HG02870 (cell line): ENCODE measurements around the gene PTF1A.

Experiments used
- ATAC-seq: cut with Tn5 transposase; IDR thresholded peaks from one replicate; pipeline ENCODE4 v1.9.1; 2021; ENCODE audit warnings: mild to moderate bottlenecking, moderate library complexity; ENCODE audit not compliant: unreplicated experiment

PTF1A gene, protein sequence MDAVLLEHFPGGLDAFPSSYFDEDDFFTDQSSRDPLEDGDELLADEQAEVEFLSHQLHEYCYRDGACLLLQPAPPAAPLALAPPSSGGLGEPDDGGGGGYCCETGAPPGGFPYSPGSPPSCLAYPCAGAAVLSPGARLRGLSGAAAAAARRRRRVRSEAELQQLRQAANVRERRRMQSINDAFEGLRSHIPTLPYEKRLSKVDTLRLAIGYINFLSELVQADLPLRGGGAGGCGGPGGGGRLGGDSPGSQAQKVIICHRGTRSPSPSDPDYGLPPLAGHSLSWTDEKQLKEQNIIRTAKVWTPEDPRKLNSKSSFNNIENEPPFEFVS

DNA sequence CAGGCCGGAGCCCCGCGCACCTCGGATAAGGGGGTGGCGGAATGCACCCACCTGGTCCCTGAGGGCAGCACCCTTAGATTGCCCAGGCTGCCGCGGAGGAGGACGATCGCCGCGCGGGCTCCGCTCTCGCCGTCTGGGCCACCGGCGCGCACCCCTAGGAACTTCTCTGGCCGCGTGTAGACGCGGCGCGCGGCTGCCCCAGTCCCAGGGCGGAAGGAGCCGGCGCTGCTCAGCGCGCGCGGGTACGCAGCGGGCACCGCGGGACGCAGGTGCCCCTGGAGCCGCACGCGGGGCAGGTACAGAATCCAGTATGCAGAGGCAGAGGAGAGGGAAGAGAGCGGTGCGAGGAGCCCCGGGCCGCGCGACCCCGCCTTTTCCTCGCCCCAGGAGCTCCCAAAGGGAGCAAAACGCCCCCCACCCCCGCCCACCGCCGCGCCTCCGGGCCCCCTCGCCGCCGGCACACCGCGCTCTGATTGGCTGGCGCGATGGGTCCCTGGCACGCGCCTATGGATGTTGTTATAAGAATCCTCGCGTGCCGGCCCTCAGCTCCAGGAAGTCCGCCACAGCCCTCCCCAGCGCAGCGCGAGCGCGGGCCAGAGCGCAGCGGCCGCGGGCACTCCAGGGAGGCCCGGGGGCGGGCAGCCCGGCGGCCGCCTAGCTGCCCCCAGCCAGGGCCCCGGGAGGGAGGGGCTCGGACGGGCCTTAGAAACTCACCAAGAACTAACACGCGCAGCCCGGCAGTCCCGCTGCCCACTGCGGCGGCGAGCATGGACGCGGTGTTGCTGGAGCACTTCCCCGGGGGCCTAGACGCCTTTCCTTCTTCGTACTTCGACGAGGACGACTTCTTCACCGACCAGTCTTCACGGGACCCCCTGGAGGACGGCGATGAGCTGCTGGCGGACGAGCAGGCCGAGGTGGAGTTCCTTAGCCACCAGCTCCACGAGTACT, at the start of gene PTF1A:
PTF1A (plus strand) TSS at position 549 of the 948 bp plus-strand sequence; CDS start at position 768, 219 bp downstream.
- ATAC-seq = no peak

DNA sequence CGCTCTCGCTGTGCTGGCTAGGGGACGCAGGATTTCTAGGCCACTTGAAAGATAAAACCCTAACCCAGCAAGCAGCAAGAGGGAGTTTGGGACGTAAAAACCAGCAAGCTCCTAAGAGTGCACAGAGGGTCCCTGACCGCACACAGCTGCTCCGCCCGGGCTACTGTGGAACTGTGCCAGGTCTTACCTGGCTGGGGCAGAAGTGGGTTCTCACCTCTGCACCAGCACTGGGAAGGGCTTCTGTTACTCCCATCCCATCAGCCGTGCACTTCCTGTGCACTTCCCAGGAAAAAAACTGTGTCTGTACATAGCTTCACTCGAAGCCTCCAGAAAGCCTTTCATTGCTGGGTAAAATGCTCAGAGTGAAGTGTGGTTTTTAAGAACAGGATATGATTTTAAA, 45.9 kb upstream of the PTF1A start:
- no peak for ATAC-seq

DNA sequence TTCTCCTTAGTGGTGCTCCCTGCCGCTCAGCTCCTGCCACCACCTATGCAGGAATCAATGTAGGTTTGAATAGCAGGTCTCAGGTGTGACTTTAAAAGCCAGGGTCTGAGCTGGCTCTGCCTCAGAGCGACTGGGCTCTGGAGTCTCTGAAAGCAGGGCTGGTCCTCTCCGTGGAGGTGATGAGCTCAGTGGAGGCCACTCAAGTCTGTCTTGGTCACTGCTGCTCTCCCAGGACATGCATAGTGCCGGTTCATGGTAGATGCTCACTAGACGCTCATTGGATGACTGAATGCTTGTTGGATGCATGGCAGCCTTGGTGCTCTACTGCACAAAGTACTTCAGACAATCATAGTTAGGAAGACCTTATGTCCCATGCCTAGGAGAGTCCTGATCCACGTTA, 45.1 kb upstream of the PTF1A start:
- no peak for ATAC-seq

DNA sequence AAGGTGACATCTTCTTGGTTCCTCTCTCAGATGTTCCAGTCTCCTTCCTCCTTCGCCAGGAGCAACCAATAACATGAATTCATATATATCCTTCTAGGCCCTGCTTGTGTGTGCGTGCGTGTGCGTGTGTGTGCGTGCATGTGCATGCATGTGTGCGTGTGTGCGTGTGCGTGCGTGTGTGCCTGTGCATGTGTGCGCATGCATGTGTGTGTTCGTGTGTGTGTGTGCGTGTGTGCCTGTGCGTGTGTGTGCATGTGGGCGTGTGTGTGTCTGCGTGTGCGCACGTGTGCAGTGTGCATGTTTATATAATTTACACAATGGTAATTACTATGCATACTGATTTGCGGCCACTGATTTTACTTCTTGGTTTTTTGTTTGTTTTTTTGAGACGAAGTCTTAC, 43.9 kb upstream of the PTF1A start:
- ATAC-seq = no peak

DNA sequence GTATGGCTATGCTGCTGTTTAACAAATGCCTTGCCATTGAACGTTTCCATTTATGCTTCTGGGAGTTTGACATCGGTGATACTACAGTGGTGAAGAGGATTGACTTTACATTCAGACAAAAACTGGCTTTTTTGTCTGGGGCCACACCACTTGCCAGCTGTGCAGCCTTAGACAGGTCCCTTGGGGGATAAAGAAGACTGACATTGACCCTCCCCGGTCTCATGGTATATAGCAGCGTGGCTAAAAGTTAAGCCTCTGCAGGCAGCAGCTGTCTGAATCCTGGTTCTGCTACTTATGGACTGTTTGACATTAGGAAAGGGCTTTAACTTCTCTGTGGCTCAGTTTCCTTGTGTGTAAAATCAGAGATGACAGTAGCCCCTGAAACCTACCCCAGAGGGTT, 42.0 kb upstream of the PTF1A start:
- ATAC-seq = no peak

DNA sequence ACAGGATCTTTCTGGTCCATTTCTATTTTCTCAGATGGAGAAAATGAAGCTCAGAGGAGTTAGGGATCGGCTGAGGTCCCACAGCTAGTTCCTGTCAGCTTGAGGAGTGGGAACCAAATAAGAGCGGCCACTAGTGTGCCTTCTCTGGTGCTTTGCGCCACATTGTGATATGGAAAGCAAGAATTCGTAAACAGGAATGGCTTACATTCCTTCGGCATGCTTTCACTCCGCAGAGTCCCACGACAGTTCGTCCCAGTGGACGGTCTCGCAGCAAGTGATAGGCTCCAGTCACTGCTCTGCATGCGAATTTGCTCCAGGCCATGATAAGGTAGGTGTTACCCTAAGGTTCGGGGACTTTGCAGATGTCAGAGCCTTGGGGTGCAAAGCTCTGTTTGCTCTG, 41.5 kb upstream of the PTF1A start:
- ATAC-seq = no peak

DNA sequence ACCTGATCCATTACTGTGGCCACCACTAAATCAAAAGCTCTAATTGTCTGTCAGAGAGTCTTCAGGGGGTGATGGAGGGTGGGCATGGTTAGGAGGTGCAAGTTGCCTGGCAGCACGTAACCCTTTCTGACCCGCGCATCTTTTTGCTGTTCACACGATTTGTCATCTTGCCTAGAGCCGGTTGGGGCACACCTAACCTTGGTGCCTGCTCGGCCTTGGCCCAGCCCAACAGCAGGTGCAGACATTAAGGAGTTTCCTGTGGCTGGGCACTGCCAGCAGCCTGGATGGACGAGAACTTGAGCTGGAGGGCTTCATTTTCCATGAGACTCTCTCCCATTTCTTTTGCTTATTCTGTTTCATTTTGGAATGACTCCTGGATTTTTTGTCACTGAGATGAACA, 41.0 kb upstream of the PTF1A start:
- ATAC-seq = no peak

DNA sequence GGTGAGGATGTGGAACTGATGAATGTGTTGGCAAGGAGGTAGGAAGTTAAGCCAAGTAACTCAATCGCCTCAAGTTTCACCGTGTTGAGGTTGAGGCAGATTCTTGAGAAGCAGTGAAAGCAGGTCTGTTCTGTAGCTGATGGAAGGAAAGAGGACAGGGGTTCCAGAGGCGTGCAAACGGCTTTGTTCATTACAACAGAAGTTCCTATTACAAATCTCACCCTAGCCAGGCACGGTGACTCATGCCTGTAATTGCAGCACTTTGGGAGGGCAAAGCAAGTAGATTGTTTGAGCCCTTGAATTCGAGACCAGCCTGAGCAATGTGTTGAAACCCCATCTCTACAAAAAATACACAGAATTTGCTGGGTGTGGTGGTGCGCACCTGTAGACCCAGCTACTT, 36.9 kb upstream of the PTF1A start:
- no peak for ATAC-seq

DNA sequence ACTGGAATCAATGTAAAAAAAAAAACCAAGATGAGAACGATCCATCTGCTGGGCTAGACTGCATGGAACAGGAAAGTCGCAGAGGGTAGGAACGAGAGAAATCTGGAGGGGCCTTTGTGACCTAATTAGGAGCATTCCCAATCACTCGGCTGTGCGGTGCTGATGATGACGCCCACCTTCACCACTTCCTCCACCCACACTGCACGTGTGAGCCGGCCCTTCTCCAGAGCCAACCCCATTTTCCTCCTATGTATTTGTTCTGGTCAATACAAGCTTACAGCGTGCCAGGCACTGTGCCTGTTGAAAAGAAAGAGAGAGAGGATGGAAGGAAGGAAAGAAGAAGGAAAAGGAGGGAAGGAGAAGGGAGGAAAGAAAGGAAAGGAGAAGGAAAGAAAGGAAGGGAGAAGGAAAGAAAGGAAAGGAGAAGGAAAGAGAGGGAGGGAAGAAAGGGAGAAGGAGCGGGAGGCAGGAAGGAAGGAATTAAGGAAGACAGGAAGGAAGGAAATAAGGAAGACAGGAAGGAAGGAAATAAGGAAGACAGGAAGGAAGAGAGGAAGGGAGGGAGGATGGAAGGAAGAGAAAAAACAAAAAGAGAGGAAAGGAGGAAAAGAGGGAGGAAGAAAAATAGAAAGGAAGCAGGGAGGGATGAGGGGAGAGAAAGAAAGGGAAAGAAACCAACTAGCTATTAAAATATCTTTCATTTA, 35.5 kb upstream of the PTF1A start:
- no peak for ATAC-seq

DNA sequence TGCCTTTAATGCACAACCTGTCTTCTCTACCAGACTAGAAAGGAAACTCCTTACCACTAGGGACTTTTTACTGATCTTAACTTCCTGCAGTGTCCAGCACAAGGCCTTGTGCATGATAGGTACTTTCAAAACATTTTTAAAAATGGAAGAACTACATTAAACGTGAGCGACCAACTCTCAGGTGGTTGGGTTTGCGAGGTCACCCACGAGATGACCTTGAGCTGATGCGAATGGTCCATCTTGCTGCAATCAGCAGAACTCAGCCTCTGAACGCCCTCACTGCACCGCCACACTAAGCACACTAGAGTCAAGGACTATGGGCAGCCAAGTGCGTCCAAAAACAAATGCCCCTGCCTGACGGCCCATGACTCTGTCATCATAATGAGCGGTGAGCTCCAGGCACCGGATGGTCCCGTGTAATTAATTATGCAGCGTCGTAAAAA, 34.9 kb upstream of the PTF1A start:
- ATAC-seq = peak; percentile 53

DNA sequence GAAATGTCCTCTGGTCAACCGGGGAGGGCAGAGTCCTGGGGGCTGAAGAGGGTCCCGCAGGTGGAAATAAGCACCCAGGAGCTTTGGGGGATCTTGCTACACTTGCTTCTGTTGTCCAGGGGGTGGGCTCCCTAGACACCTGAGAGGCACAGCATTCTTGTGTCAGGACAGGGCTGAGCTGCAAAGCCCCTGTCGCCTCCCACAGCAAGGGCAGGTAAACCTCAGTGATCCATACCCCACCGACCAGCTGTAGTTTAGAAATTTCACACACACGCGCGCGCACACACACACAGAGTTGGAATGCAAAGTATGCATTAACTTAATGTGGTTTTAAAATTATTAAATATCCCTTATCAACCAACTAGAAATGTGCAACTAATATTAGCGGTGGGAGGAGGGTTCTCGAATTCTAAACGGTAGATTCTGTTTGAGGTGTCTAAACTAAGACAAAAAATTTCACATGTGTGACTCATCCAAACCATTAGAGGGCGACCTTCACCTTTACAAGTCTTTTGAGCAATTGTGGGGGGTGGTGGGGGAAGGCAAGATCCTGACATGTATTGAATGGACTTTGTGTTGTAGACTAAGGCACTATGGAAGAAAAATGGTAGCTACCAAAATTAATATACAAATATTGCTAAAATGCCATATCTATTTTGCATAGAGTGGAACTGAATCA, 34.3 kb upstream of the PTF1A start:
- peak; percentile 49 for ATAC-seq

DNA sequence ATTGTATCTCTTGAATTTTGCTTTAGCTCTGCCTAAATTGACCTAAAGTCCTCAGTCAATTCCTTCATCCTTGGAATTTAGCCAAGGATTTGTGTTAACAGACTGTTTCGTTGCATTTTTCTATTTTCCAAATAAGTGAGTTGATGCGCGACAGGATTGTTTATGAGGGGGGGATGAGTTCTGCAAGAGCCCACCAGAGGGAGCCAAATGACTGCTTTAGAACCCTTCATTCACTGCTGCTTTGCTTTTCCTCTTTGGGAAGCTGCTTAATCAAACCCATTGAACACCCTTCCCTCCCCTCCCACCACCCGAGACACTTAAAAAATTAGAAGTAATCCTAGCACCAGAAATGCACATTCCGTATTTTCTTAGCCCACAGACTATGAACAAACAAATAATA, 33.7 kb upstream of the PTF1A start:
- ATAC-seq = peak; percentile 69

DNA sequence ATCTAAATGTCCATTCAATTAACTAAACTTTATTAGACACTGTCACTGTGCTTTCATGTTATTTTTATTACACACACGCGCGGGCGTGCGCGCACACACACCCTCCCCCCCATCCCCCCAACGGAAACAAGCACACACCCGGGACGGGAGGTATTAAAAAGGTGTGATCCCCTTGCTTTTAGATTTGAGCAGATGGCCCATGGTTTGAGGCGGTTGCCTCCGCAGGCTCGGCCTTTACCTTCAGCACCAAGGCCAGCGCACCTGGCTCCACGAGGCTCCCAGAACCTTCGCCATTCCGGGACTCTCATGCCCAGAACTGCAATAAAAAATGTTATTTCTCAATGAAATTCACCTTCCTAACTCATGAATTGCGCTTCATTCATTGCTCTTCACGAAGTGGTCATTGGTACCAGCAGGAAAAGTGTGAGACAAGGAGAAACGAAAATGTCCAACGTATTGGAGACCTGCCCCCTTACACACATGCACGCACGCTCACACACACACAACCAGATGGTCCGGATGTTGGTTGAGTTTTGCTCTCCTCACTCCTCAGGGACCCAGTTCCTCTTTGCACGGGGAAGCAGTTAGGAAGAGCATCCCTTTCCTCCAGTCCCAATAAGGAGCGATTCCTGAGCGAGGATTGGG, 20.8 kb upstream of the PTF1A start:
- ATAC-seq = no peak

DNA sequence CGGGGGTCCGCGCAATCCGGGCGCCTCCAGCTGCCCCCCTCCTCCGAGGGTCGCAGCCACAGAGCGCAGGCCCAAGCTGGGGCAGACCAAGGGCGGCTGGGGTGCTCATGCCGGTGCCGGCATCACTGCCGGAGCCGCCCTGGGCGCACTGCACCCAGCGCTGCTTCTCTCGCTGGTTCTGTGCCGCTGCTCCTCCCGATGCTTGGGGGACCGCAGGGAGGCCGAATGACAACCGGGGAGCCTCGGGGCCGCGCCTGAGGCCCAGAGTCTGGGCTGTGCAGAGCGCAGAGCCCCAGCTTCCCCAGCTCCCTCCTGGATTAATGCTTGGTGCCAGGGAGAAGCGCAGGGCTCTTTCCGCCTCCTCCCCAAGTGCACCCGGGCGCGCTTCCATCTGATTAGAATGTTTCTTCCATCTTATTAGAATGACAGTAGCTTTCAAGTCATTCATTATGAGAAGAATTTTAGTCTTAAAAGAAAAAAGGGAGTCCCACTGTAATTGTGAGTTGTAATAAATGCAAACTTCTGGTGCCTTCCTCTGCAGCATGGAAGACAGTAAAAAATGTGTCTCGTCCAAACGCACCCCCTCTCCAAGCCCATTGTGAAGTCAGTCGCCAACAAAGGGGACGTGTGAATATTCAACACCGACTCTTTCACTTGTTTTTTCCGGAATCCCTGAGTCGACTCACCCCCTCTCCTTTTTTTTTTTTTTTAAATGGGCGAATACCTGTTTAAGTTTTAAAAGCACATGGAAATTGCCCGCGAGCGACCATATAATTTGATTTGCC, 19.5 kb upstream of the PTF1A start:
- ATAC-seq = no peak

DNA sequence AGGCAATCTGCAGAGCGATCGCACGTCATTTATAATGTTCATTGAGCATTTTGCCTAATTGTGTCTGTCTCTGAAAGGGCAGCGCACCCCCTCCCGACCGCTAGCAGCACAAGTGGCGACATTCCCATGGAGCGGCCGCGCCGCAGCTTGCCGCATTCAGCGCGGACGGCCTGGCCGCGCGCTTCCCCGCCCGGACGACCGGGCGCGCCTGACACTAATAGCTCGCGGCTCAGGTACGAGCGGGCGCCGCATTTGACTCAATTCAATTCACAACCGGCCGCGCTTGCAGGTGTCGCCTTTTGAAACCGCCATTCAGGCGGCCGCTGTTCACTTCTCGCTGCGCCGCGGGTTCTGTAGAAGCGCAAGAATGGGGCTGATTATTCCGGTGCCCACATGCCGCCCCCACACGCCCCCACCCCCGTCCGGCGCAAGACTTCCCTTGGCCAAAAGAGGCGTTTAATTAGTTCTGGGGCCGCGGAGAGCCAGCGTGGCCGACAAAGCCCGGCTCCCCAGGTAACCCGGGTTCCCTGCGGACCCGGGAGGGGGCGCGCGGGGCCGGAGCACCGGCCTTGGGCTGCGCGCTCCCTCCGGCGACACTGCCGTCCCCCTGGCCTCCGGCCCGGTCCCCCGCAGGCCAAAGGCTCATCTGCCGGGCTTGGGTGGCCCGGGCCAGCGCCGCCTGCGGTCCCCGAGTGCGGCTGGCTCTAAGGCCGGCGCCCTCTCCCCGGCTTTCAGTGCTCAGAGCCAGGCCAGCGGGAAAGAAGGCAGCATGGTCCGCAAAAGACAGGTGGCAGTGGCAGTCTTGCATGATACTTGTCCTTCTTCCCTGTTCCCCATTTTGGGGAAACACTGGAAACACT, 18.7 kb upstream of the PTF1A start:
- no peak for ATAC-seq

DNA sequence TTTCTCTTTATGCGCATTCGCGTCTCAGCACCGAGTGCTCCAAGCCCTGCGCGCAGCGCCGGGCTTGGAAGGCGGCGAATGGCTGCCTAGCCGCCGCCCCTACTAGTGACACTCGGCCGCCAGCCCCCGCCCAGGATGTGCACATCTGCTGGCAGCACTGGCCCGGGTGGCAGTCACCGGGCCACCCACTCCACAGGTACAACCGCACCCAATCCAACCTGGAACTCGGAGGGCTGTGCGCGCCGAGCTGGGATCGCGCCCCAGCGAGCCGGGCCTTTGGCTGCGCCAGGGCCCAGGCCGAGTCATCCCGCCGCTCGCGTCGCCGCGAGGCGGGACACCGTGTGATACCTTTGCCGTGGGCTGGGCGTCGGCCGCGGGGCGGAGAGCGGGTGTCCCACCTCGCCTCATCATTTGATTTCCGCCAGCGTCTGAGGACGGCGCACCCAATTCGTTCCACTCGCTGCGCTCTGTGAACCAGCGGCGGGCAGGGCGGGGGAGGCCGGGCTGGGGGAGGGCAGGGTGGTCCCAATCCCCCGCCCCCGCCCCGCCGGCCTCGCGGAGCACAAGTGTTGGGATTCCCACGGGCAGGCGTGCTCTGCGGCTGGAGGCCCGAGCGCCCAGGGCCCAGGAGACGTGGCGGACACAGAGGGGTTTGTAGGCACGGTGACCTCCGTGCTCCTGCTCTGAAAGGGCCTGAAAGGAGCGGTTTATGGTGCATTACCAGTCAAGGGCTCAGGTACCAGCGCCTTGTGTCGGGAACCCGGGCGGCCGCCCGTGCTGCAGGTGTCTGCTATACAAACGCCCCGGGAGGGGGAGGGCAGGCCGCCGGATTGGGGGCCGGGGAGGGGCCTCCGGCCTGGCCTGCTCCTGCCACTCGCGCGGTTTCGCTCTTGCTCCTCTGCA, 17.8 kb upstream of the PTF1A start:
- ATAC-seq = no peak

DNA sequence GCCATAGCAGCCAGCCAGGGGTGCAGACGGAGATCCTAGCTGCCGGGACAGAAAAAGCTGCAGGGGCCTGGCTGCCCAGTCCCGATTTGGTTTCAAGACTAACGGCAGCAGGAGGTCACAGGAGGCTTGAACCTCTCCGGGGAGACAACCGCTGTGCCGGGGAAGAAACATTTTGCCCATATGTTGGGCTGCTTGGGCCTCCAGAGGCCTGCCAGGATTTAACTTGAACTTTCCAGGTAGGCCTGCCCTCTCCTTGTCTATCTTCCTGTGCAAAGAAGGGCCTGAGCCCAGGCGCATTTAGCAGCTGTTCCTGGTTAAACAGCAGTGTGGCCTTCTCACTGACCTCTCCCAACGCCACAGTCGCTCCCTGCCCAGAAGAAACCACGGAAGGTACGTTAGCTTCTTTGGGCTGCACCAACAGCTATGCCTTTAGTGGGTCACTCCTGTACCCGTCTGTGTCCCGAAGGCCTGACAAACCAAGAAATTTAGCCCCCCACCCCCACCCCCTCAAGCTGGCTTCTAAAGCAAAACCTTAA, 17.1 kb upstream of the PTF1A start:
- no peak for ATAC-seq
